CD8-positive, alpha-beta memory T cell (primary cell): ENCODE results near the gene EEPD1. TPM values are rescaled to one million over a fixed set of nuclear protein-coding genes. Genes with fewer than 3 reads are reported as not detected.

Source experiments
- CTCF ChIA-PET: fragments of 350-600 bp; sonication (Branson Sonifier 250); formaldehyde crosslinking; loops from one replicate; lab custom pipeline; 2021; ENCODE audit warnings: antibody characterized with exemption; lab: Charles Lee
- POLR2A ChIA-PET: fragments of 350-600 bp; sonication (Branson Sonifier 250); formaldehyde crosslinking; loops from one replicate; lab custom pipeline; 2021; ENCODE audit warnings: antibody characterized with exemption; lab: Charles Lee
- DNase-seq, 5 donors: peaks; one replicate each; pipeline versions ENCODE4 v3.0.0 to v3.0.0-alpha.2; 2020 to 2022; ENCODE audit warnings: mixed read lengths in 1 of 5
- H3K27ac ChIP-seq: one replicate; pipeline ENCODE4 v1.7.0; 2013; ENCODE audit warnings: low read depth, mild to moderate bottlenecking, low read length, moderate library complexity
- H3K27me3 ChIP-seq: 2 replicates; pipeline ENCODE4 v1.7.0; 2013; ENCODE audit warnings: low read length, mild to moderate bottlenecking; ENCODE audit not compliant: insufficient read depth, poor library complexity, severe bottlenecking
- H3K36me3 ChIP-seq: 2 replicates; pipeline ENCODE4 v1.7.0; 2013; ENCODE audit warnings: mild to moderate bottlenecking, low read length, moderate library complexity; ENCODE audit not compliant: insufficient read depth
- H3K4me1 ChIP-seq: 2 replicates; pipeline ENCODE4 v1.7.0; 2013; ENCODE audit warnings: mild to moderate bottlenecking, low read length, moderate library complexity; ENCODE audit not compliant: insufficient read depth
- H3K4me3 ChIP-seq: 2 replicates; pipeline ENCODE4 v1.7.0; 2013; ENCODE audit warnings: mild to moderate bottlenecking, low read length
- H3K9me3 ChIP-seq: 2 replicates; pipeline ENCODE4 v1.7.0; 2013; ENCODE audit warnings: mild to moderate bottlenecking, low read length
- H3K27ac Mint-ChIP-seq, 8 donors: one replicate each; pipeline ENCODE4 v1.8.0; 2020 to 2021; ENCODE audit warnings: mixed read lengths in 8 of 8, mild to moderate bottlenecking in 6 of 8, inconsistent platforms in 3 of 8, moderate library complexity in 3 of 8
- H3K27me3 Mint-ChIP-seq, 2 donors: one replicate each; pipeline ENCODE4 v1.8.0; 2020 to 2021; ENCODE audit warnings: mixed read lengths in 2 of 2, mild to moderate bottlenecking in 1 of 2, moderate library complexity in 1 of 2
- H3K36me3 Mint-ChIP-seq, 3 donors: one replicate each; pipeline ENCODE4 v1.8.0; 2020 to 2021; ENCODE audit warnings: mixed read lengths in 3 of 3, inconsistent platforms in 1 of 3, mild to moderate bottlenecking in 1 of 3
- H3K4me1 Mint-ChIP-seq, 3 donors: one replicate each; pipeline ENCODE4 v1.8.0; 2020 to 2021; ENCODE audit warnings: mixed read lengths in 3 of 3, inconsistent platforms in 1 of 3, mild to moderate bottlenecking in 1 of 3
- H3K4me3 Mint-ChIP-seq, 7 donors: one replicate each; pipeline ENCODE4 v1.8.0; 2020 to 2021; ENCODE audit warnings: mixed read lengths in 7 of 7, mild to moderate bottlenecking in 6 of 7, moderate library complexity in 4 of 7, inconsistent platforms in 2 of 7
- H3K9me3 Mint-ChIP-seq, 5 donors: one replicate each; pipeline ENCODE4 v1.8.0; 2020 to 2022; ENCODE audit warnings: mixed read lengths in 5 of 5, mild to moderate bottlenecking in 3 of 5, moderate library complexity in 2 of 5, inconsistent platforms in 1 of 5
- polyA plus RNA-seq: library from polyadenylated mRNA; unstranded; fragments of 300-500 nt; fragmentation: Illumina TruSeq; gene quantifications from one replicate; pipeline ENCODE4 v1.2.3, GENCODE V29; 2021
- total RNA-seq, 2 experiments: library from RNA; stranded (reverse); gene quantifications; one replicate each; pipeline ENCODE4 v1.2.3, GENCODE V29; 2021

The EEPD1 gene
- total and polyA plus RNA-seq, 3 experiments from 2014 or later = 0.66 to 15.0 (median 0.84) TPM

DNA sequence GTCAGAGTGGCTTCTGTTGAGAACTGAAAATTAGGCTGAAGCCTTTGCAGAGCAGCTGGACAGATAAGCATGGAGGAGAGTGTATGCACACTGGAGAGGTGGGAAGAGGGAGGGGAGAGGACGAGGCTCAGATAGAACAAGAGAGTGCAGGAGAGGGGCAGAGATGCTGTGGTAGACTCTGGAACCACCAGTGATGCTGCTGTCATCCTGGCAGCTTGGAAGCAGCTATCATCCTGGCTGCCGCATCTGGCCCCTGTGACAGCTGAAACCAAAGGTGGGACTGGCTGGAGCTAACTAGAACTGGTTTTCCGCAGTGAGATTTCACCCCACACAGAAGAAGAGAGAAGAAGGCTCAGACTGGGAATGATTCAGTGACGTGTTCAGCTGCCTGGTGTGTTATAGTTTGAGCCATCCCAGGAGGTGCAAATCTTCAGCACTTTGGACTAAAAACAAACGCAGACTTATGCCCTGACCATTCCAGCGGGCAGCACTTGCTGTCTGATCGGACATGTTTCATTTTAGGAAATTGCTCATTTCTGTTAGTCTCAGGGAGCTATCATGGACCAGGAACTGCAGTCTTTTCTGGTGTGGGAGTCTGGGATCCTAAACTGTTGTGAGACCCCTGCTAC lies 38.4 kb downstream of the EEPD1 start:
- DNase-seq = no peak
- no peaks in the 10 kb centered on the region for H3K4me1 Mint-ChIP-seq
- Histone ChIP-seq H3K36me3 (no peaks in the 10 kb centered on the region), H3K27ac (no peak overlapping the region), H3K27me3 (no peaks in the 10 kb centered on the region), H3K4me3 (no peak overlapping the region), H3K9me3 (no peaks in the 10 kb centered on the region), H3K4me1 (no peaks in the 10 kb centered on the region)
- POLR2A ChIA-PET = no interaction called here
- no peak overlapping the region for H3K4me3 Mint-ChIP-seq
- H3K27me3 Mint-ChIP-seq = peaks cover 0 to 3% of the 10 kb centered on the region in 2 donors
- CTCF ChIA-PET = no interaction called here
- peak overlapping the region in 1 of 8 donors; percentile 51 for H3K27ac Mint-ChIP-seq
- no peaks in the 10 kb centered on the region for H3K36me3 Mint-ChIP-seq
- H3K9me3 Mint-ChIP-seq = no peaks in the 10 kb centered on the region

DNA sequence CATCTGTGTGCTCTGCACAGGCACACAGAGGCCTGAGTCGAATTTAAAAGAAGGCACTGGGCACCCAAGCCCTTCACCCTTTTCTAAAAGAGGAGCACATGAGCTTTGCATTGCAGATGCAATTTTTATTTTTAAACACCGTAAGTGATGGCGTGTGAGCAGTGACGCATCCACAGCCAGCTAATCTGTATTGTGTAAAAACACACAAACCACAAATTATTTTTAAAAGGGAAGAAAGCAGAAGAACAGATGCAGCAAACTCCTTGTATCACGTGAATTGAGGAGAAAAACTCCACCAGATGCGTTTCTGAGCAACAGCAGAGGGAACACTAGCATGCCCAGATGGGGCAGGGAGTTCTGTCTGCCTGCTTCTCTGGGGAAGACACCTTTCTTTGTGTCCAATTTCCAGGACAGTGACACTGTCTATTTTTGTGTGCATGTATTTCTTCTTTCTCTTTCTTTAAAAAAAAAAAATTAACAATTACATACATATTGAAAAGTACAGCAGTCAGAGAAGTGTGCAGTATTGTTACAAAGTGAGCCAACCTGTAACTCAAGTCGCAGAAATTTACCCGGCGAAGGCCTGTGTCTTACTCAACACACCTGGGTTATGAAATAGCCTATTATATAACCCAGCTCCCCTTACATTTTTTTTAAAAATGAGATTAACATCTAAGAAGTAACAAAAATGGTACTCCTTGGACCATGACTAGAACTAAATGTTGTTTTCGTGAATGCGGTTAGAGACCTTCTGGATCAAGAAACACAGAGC lies 39.2 kb downstream of the EEPD1 start:
- Histone ChIP-seq H3K4me1 (no peaks in the 10 kb centered on the region), H3K4me3 (no peak overlapping the region), H3K27me3 (no peaks in the 10 kb centered on the region), H3K27ac (no peak overlapping the region), H3K36me3 (no peaks in the 10 kb centered on the region), H3K9me3 (no peaks in the 10 kb centered on the region)
- Mint-ChIP-seq H3K27me3 (peaks cover 0 to 2% of the 10 kb centered on the region in 2 donors), H3K36me3 (no peaks in the 10 kb centered on the region), H3K9me3 (no peaks in the 10 kb centered on the region), H3K27ac (no peak overlapping the region), H3K4me1 (no peaks in the 10 kb centered on the region), H3K4me3 (no peak overlapping the region)
- POLR2A ChIA-PET = no interaction called here
- CTCF ChIA-PET = no interaction called here
- DNase-seq = no peak

DNA sequence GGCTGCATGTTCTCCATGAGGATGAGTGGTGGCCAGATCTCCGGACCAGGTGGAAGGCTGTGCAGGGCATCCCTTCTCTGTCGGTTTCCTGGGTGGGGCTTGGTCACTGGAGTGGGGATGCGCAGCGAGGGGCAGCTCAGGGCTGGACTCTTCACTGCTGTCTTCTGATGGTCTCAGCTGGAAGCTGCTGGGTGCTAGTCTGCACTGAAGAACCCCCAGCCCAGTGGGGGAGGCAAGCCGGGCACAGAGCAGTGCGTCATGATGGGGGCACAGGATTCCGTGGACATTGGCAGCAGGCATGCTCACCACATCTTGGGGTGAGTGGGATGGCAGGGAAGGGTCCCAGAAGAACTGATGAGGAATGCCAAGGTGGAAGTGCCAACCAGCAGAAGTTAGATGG lies 39.8 kb downstream of the EEPD1 start:
- Histone ChIP-seq H3K27me3 (no peaks in the 10 kb centered on the region), H3K36me3 (no peaks in the 10 kb centered on the region), H3K4me1 (no peaks in the 10 kb centered on the region), H3K9me3 (no peaks in the 10 kb centered on the region), H3K27ac (no peak overlapping the region), H3K4me3 (no peak overlapping the region)
- no peaks in the 10 kb centered on the region for H3K4me1 Mint-ChIP-seq
- POLR2A ChIA-PET = no interaction called here
- CTCF ChIA-PET = no interaction called here
- peak overlapping the region in 1 of 8 donors; percentile 85 for H3K27ac Mint-ChIP-seq
- no peak overlapping the region for H3K4me3 Mint-ChIP-seq
- H3K27me3 Mint-ChIP-seq = no peaks in the 10 kb centered on the region
- H3K9me3 Mint-ChIP-seq = no peaks in the 10 kb centered on the region
- no peaks in the 10 kb centered on the region for H3K36me3 Mint-ChIP-seq
- DNase-seq = no peak

DNA sequence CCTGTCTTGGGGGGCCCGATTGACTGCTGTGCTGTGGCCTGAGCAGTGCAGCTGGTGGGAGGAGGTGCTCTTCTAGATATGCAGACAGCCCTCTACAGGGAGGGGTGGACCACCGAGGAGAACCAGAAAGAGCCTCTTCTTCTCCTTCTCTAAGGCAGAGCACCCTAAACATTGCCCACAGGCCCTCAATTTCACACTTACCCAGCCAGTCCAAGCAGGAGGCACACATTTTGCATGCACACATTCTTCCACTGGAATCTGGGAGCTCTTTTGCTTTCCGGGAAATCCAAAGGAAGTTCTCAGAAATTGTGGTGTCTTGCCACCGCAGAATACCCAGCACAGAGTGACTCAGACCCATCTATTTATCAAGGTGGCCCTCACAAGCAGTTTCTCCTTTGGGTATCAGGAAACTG lies 45.8 kb downstream of the EEPD1 start:
- Histone ChIP-seq H3K9me3 (no peaks in the 10 kb centered on the region), H3K36me3 (no peaks in the 10 kb centered on the region), H3K4me1 (peaks cover 13% of the 10 kb centered on the region), H3K27ac (no peak overlapping the region), H3K4me3 (no peak overlapping the region), H3K27me3 (no peaks in the 10 kb centered on the region)
- POLR2A ChIA-PET = no interaction called here
- Mint-ChIP-seq H3K9me3 (no peaks in the 10 kb centered on the region), H3K36me3 (peaks cover 0 to 1% (median 0%) of the 10 kb centered on the region in 3 donors), H3K27me3 (peaks cover 3 to 5% of the 10 kb centered on the region in 2 donors), H3K4me3 (no peak overlapping the region), H3K4me1 (peaks cover 12 to 32% (median 22%) of the 10 kb centered on the region in 3 donors), H3K27ac (peak overlapping the region in 2 of 8 donors; percentile 31 to 45)
- no peak for DNase-seq
- CTCF ChIA-PET = no interaction called here

DNA sequence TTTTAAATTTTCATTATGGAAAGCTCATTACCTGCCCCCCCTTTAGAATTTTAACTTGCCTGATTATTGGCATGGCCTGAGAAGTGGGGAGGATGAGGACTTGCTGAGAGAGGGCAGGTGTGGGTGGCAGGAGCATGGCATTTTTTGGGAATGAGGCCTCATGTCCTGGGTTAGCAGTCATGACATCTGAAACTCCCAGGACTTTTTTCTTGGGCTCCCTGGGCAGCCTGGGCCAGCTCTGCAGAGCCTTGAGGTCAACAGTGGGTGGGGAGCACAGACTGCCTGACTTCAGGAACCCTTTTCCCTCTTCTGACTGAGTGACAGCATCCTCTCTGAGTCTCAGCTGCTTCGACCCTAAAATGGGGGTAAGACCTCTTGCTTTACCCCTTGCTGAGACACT lies 46.3 kb downstream of the EEPD1 start:
- no peaks in the 10 kb centered on the region for H3K9me3 Mint-ChIP-seq
- H3K27me3 Mint-ChIP-seq = peaks cover 3 to 5% of the 10 kb centered on the region in 2 donors
- CTCF ChIA-PET = no interaction called here
- no peak overlapping the region for H3K27ac ChIP-seq
- H3K4me1 Mint-ChIP-seq = peaks cover 12 to 36% (median 22%) of the 10 kb centered on the region in 3 donors
- H3K36me3 Mint-ChIP-seq = peaks cover 0 to 1% (median 0%) of the 10 kb centered on the region in 3 donors
- POLR2A ChIA-PET = no interaction called here
- H3K4me3 ChIP-seq = no peak overlapping the region
- no peaks in the 10 kb centered on the region for H3K27me3 ChIP-seq
- H3K9me3 ChIP-seq = no peaks in the 10 kb centered on the region
- no peak overlapping the region for H3K4me3 Mint-ChIP-seq
- H3K36me3 ChIP-seq = no peaks in the 10 kb centered on the region
- peak overlapping the region in 1 of 8 donors; percentile 45 for H3K27ac Mint-ChIP-seq
- H3K4me1 ChIP-seq = peaks cover 14% of the 10 kb centered on the region
- no peak for DNase-seq

DNA sequence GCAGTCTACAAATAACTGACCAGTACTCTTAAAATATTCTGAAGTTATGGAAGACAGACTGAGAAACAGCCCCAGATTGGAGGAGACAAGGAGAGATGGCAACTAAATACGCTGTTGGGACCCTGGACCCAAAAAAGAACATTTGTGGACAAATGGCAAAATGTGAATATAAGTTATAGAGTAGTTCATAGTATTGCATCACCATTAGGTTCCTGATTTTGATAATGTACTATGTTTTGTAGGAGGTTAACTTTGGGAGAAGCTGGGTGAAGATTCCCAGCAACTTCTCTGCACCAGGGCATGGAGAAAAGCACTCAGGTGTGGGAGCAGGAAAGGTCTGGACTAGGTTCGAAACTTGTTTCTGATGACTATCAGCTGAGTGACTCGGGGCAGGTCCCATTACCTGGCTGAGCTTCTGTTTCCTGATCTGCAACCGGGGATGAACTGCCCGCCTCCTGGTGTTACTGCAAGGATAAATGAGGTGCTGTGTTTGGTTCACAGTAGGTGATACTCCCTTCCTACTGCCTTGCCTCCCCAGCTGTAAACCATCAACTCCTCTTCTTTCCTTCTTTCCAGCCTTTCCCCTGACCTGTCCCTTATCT lies 48.2 kb downstream of the EEPD1 start:
- H3K27me3 Mint-ChIP-seq = peaks cover 3 to 9% of the 10 kb centered on the region in 2 donors
- Histone ChIP-seq H3K27me3 (no peaks in the 10 kb centered on the region), H3K4me3 (no peak overlapping the region), H3K36me3 (no peaks in the 10 kb centered on the region), H3K27ac (no peak overlapping the region), H3K9me3 (no peaks in the 10 kb centered on the region), H3K4me1 (peaks cover 16% of the 10 kb centered on the region)
- peaks cover 0 to 1% (median 0%) of the 10 kb centered on the region in 3 donors for H3K36me3 Mint-ChIP-seq
- H3K9me3 Mint-ChIP-seq = no peaks in the 10 kb centered on the region
- DNase-seq = no peak
- peaks cover 12 to 36% (median 22%) of the 10 kb centered on the region in 3 donors for H3K4me1 Mint-ChIP-seq
- POLR2A ChIA-PET = interaction anchor here (0.6 kb wide), 1 partner anchor 23 kb away, joined by 4 read pairs; no protein-coding TSS in a partner anchor
- CTCF ChIA-PET = no interaction called here
- H3K27ac Mint-ChIP-seq = peak overlapping the region in 3 of 8 donors; percentile 55 to 63 (median 59)
- H3K4me3 Mint-ChIP-seq = no peak overlapping the region

DNA sequence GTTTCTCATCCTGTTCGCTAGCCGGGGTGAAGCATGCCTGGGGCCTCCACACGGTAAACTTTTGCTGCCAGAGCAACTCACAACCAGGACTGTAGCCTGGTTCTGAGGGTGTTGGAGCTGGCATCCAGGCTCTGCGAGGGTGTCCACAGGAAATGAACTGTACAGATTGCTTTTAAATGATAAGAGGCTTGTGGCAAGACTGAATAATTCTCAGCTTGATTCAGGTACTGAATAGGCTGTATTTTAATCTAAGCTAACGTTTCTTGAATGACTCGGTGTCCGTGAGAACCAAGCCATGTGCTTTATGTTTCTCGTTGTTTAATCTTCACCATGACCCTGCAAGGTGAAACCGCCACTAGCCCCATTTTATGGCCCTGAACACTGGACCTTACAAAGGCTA lies 49.3 kb downstream of the EEPD1 start:
- ChIA-PET CTCF (no interaction called here), POLR2A (no interaction called here)
- Histone ChIP-seq H3K9me3 (no peaks in the 10 kb centered on the region), H3K27me3 (no peaks in the 10 kb centered on the region), H3K4me3 (no peak overlapping the region), H3K36me3 (no peaks in the 10 kb centered on the region), H3K4me1 (peaks cover 16% of the 10 kb centered on the region), H3K27ac (no peak overlapping the region)
- H3K27me3 Mint-ChIP-seq = peaks cover 3 to 9% of the 10 kb centered on the region in 2 donors
- no peaks in the 10 kb centered on the region for H3K9me3 Mint-ChIP-seq
- H3K4me3 Mint-ChIP-seq = no peak overlapping the region
- no peak for DNase-seq
- H3K4me1 Mint-ChIP-seq = peaks cover 16 to 42% (median 23%) of the 10 kb centered on the region in 3 donors
- peaks cover 0 to 1% (median 0%) of the 10 kb centered on the region in 3 donors for H3K36me3 Mint-ChIP-seq
- peak overlapping the region in 2 of 8 donors; percentile 55 to 75 for H3K27ac Mint-ChIP-seq
